Left ventricle myocardium inferior (tissue), 1 donor: ENCODE measurements around the gene PHGDH. TPM values are rescaled to one million over a fixed set of nuclear protein-coding genes. Genes with fewer than 3 reads are reported as not detected.
"Not testable (repeated sequence)": the region's sequence is repeated elsewhere in the genome, so short reads cannot be mapped to it uniquely, and the experiment has no call there.

Source experiments
- DNase-seq: peaks from one replicate; pipeline ENCODE4 v3.0.0-alpha.2; 2020
- H3K27ac ChIP-seq: fragments of 200-600 bp; replicated peaks from 2 replicates; pipeline ENCODE4 v1.8.0; 2021
- H3K27me3 ChIP-seq: fragments of 200-600 bp; 2 replicates; pipeline ENCODE4 v1.8.0; 2021; ENCODE audit warnings: low read depth
- H3K36me3 ChIP-seq: fragments of 200-600 bp; 2 replicates; pipeline ENCODE4 v1.8.0; 2021
- H3K4me1 ChIP-seq: fragments of 200-600 bp; 2 replicates; pipeline ENCODE4 v1.8.0; 2021
- H3K4me3 ChIP-seq: fragments of 200-600 bp; 2 replicates; pipeline ENCODE4 v1.8.0; 2021; ENCODE audit warnings: mild to moderate bottlenecking, moderate library complexity
- H3K9me3 ChIP-seq: fragments of 200-600 bp; replicated peaks from 2 replicates; pipeline ENCODE4 v1.8.0; 2021
- CTCF ChIP-seq: fragments of 200-600 bp; IDR thresholded peaks from 2 replicates; pipeline ENCODE4 v1.8.0; 2021; ENCODE audit warnings: antibody characterized with exemption, mild to moderate bottlenecking, borderline replicate concordance
- intact Hi-C: fragments of 100-400 bp; cut with micrococcal nuclease; formaldehyde crosslinking; loops from one replicate; pipeline ENCODE4 v1.11.0; 2022
- total RNA-seq: library from RNA; stranded (reverse); fragmentation: NEBNext Ultra II Directional; extraction: Animal tissue kit (Norgen Biotek cat#: 25700); gene quantifications from one replicate; pipeline ENCODE4 v1.2.1, GENCODE V29; 2021
- donor health status: DM: no; HTN: yes; CAD: no; lungs with severe emphysema.

The PHGDH gene
- total RNA-seq, 1 donor from 2014 or later: 6.4 TPM

GRCh38 chr1:119686661-119687060, 25.1 kb upstream of the PHGDH start:
- intact Hi-C loops: no loop called here
- Histone ChIP-seq H3K27ac (no peak overlapping the region), H3K9me3 (no peaks in the 10 kb centered on the region), H3K4me1 (no peaks in the 10 kb centered on the region), H3K4me3 (no peak overlapping the region), H3K36me3 (no peaks in the 10 kb centered on the region), H3K27me3 (no peaks in the 10 kb centered on the region)
- no peak for DNase-seq
- no peak for TF ChIP-seq CTCF

- intact Hi-C loops: no loop called here
- DNase-seq: no peak
- no peaks in the 10 kb centered on the region for H3K36me3 ChIP-seq
- no peak overlapping the region for H3K4me3 ChIP-seq
- no peaks in the 10 kb centered on the region for H3K4me1 ChIP-seq
- TF ChIP-seq CTCF: no peak
- H3K27ac ChIP-seq: no peak overlapping the region
- H3K9me3 ChIP-seq: no peaks in the 10 kb centered on the region
- no peaks in the 10 kb centered on the region for H3K27me3 ChIP-seq
Measured at GRCh38 chr1:119687434-119688079, 24.2 kb upstream of the PHGDH start.

DNA sequence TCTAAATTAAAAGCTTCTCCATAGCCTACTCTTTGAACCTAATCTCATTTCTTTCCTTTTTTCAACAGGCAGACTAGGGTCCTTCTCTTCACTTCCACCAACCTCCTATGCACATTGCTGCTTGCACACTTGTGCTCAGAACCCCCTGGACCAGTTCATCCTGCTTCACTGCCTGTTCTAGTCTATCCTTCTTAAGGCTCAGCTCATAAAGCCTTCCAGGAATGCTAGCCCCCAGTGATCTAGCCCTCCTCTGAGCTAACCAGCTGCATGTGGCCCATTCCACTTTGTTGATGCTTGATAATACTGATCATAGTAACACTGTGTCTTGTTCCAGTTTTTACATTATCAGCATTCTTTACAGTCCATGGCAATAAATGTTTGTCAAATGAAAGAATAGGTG, 22.9 kb upstream of the PHGDH start:
- Histone ChIP-seq H3K4me3 (no peak overlapping the region), H3K36me3 (no peaks in the 10 kb centered on the region), H3K9me3 (no peaks in the 10 kb centered on the region), H3K4me1 (no peaks in the 10 kb centered on the region), H3K27ac (no peak overlapping the region), H3K27me3 (no peaks in the 10 kb centered on the region)
- no peak for TF ChIP-seq CTCF
- intact Hi-C loops: no loop called here
- no peak for DNase-seq

- Histone ChIP-seq H3K4me1 (no peaks in the 10 kb centered on the region), H3K27me3 (no peaks in the 10 kb centered on the region), H3K9me3 (no peaks in the 10 kb centered on the region), H3K4me3 (no peak overlapping the region), H3K27ac (no peak overlapping the region), H3K36me3 (no peaks in the 10 kb centered on the region)
- DNase-seq: no peak
- intact Hi-C loops: no loop called here
- TF ChIP-seq CTCF: no peak
Measured at GRCh38 chr1:119689511-119689910, 22.2 kb upstream of the PHGDH start.

- H3K27me3 ChIP-seq, H3K27ac ChIP-seq, H3K4me3 ChIP-seq, H3K4me1 ChIP-seq, intact Hi-C loops, DNase-seq, H3K36me3 ChIP-seq: not testable (repeated sequence)
- H3K9me3 ChIP-seq: peaks cover 15% of the 10 kb centered on the region
Measured at GRCh38 chr1:119696863-119697262, 14.9 kb upstream of the PHGDH start.

DNA sequence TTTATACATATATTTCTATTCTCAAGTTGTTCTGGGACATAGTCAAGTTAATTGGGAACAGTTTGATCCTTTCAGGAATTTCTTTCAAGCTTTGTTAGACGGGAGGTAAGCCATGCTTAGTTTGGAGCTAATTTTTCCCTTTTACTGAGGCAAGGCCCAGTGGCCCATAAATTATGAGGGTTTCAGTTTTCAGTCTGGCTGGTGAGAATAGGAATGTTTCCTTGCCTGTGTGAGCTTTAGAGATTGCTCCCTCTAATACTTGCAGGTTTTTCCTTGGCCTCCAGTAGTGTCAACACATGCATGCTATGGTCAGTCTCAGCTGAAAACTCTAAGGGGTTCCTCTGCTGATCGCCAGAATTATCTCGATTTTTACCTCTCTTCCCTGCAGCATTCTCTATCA, 14.1 kb upstream of the PHGDH start:
- peaks cover 21% of the 10 kb centered on the region for H3K9me3 ChIP-seq
- TF ChIP-seq CTCF: no peak
- H3K4me1 ChIP-seq: no peaks in the 10 kb centered on the region
- no peak overlapping the region for H3K27ac ChIP-seq
- no peak for DNase-seq
- H3K36me3 ChIP-seq: no peaks in the 10 kb centered on the region
- intact Hi-C loops: no loop called here
- peaks cover 7% of the 10 kb centered on the region for H3K27me3 ChIP-seq
- H3K4me3 ChIP-seq: no peak overlapping the region
